ENCODE measurements around the gene RDH5. TPM values are rescaled to one million over a fixed set of nuclear protein-coding genes. Genes with fewer than 3 reads are reported as not detected.

Gene RDH5
- total and polyA plus RNA-seq, 2 of the 13 experiments (the other 11 are each of a cell fraction or from before 2014, with no cell fraction given), result 2.6 to 5.7 TPM

GRCh38 chr12:55720071-55720564 lies at the start of gene RDH5 (continued):
- no peak for TF ChIP-seq ETV5 (CRISPR knock-in tag; IDR thresholded peaks at IDR 0.05; ENCODE audit: borderline replicate concordance)
- peak; percentile 73 for TF ChIP-seq HNF4A (CRISPR knock-in tag; IDR thresholded peaks at IDR 0.05)
- no peak for TF ChIP-seq RCOR2 (CRISPR knock-in tag; IDR thresholded peaks at IDR 0.05)
- no peak for TF ChIP-seq MIXL1 (CRISPR knock-in tag; IDR thresholded peaks at IDR 0.05)
- no peak for TF ChIP-seq ZNF432 (CRISPR knock-in tag; IDR thresholded peaks at IDR 0.05; ENCODE audit: borderline replicate concordance)
- TF ChIP-seq NR2C2 (CRISPR knock-in tag; IDR thresholded peaks at IDR 0.05; ENCODE audit: borderline replicate concordance), result no peak
- TF ChIP-seq ZNF256 (CRISPR knock-in tag; conservative IDR thresholded peaks at IDR 0.05), result no peak
- no peak for TF ChIP-seq ZNF407 (CRISPR knock-in tag; IDR thresholded peaks at IDR 0.05; ENCODE audit: not compliant biosample characterization)
- TF ChIP-seq ZNF687 (CRISPR knock-in tag; IDR thresholded peaks at IDR 0.05), result peak; percentile 46
- no peak for TF ChIP-seq ETS1 (CRISPR knock-in tag; IDR thresholded peaks at IDR 0.05)
- TF ChIP-seq ZNF451 (CRISPR knock-in tag; IDR thresholded peaks at IDR 0.05), result no peak
- no peak for TF ChIP-seq YEATS4 (CRISPR knock-in tag; IDR thresholded peaks at IDR 0.05; ENCODE audit: borderline replicate concordance)
- no peak for TF ChIP-seq NCOA1 (CRISPR knock-in tag; IDR thresholded peaks at IDR 0.05)
